H1 (cell line): ENCODE results near the gene DVL1.

Experiments
- CTCF ChIP-seq, 3 experiments: IDR thresholded peaks; 1 replicate in 2 of 3; 2 replicates in 1 of 3; pipeline versions ENCODE4 v1.5.1 to v1.6.1; 2011; ENCODE audit warnings: low read length in 3 of 3, mild to moderate bottlenecking in 3 of 3, inconsistent platforms in 2 of 3, low read depth in 1 of 3, moderate library complexity in 1 of 3; ENCODE audit not compliant: insufficient read depth in 1 of 3; ENCODE audit errors: control extremely low read depth in 1 of 3
- EP300 ChIP-seq, 2 experiments: IDR thresholded peaks; 1 replicate in 1 of 2; 2 replicates in 1 of 2; pipeline ENCODE4 v1.6.1; 2011 to 2012; ENCODE audit warnings: low read depth in 2 of 2, low read length in 2 of 2, mild to moderate bottlenecking in 2 of 2, borderline replicate concordance in 1 of 2, inconsistent platforms in 1 of 2, moderate library complexity in 1 of 2
- GABPA ChIP-seq: IDR thresholded peaks from 2 replicates; pipeline ENCODE4 v1.6.1; 2011; ENCODE audit warnings: mild to moderate bottlenecking, low read length, moderate library complexity, borderline replicate concordance; ENCODE audit not compliant: insufficient read depth
- POLR2A ChIP-seq, 2 experiments: IDR thresholded peaks; 1 replicate in 1 of 2; 2 replicates in 1 of 2; pipeline ENCODE4 v1.6.1; 2011; ENCODE audit warnings: low read depth in 2 of 2, low read length in 2 of 2, mild to moderate bottlenecking in 2 of 2; ENCODE audit errors: control extremely low read depth in 1 of 2
- POLR2AphosphoS5 ChIP-seq: IDR thresholded peaks from 2 replicates; pipeline ENCODE4 v1.6.1; 2011; ENCODE audit warnings: low read depth, low read length
- RNF2 ChIP-seq: fragments of 200-900, 300-1000 bp; sonication (generic); IDR thresholded peaks from 2 replicates; pipeline ENCODE4 v1.7.1; 2016; ENCODE audit warnings: borderline replicate concordance, low read depth, mild to moderate bottlenecking, antibody characterized with exemption, low read length; ENCODE audit not compliant: poor library complexity, severe bottlenecking; ENCODE audit errors: missing control alignments
- TAF1 ChIP-seq: IDR thresholded peaks from 2 replicates; pipeline ENCODE4 v1.6.1; 2011; ENCODE audit warnings: mild to moderate bottlenecking, low read depth, low read length
- TCF12 ChIP-seq: IDR thresholded peaks from 2 replicates; pipeline ENCODE4 v1.6.1; 2011; ENCODE audit warnings: low read depth, mild to moderate bottlenecking, low read length

- no peak for TF ChIP-seq CTCF (IDR thresholded peaks at IDR 0.05; ENCODE audit: control extremely low read depth in 1 of 3, insufficient read depth in 1 of 3, low read depth in 1 of 3, low read length in 3 of 3)
- TF ChIP-seq RNF2: no peak
- no peak for TF ChIP-seq GABPA
- no peak for TF ChIP-seq POLR2A (IDR thresholded peaks at IDR 0.05; ENCODE audit: control extremely low read depth in 1 of 2, low read depth in 2 of 2, low read length in 2 of 2)
- no peak for TF ChIP-seq EP300 (IDR thresholded peaks at IDR 0.05; ENCODE audit: borderline replicate concordance in 1 of 2, low read depth in 2 of 2, low read length in 2 of 2)
- TF ChIP-seq POLR2AphosphoS5: no peak
- no peak for TF ChIP-seq TCF12
- no peak for TF ChIP-seq TAF1
These were observed 21.6 kb upstream of the DVL1 start for GRCh38 chr1:1370771-1371300.
